NCI-H748 (cell line): ENCODE results near the gene GSK3A.

Source experiments
- DNase-seq: peaks from one replicate; lab custom pipeline; 2025; ENCODE audit not compliant: unreplicated experiment; lab: John Stamatoyannopoulos, UW

GSK3A gene

GRCh38 chr19:42281146-42281826, 38.9 kb upstream of the GSK3A start:
- DNase-seq, result peak; percentile 62

- peak; percentile 66 for DNase-seq
These were observed 38.4 kb upstream of the GSK3A start for GRCh38 chr19:42280815-42281145.

GRCh38 chr19:42279902-42280814, 37.8 kb upstream of the GSK3A start:
- peak; percentile 94 for DNase-seq

- no peak for DNase-seq
These were observed 36.9 kb upstream of the GSK3A start for GRCh38 chr19:42279155-42279901.

GRCh38 chr19:42278452-42279154, 36.2 kb upstream of the GSK3A start:
- no peak for DNase-seq

- no peak for DNase-seq
These were observed 35.5 kb upstream of the GSK3A start for GRCh38 chr19:42277821-42278451.

GRCh38 chr19:42276821-42277220, 34.4 kb upstream of the GSK3A start:
- no peak for DNase-seq

GRCh38 chr19:42276284-42276683, 33.9 kb upstream of the GSK3A start:
- no peak for DNase-seq

GRCh38 chr19:42275517-42275916, 33.1 kb upstream of the GSK3A start:
- no peak for DNase-seq

- DNase-seq, result no peak
These were observed 32.7 kb upstream of the GSK3A start for GRCh38 chr19:42275103-42275502.

GRCh38 chr19:42274065-42274682, 31.8 kb upstream of the GSK3A start:
- no peak for DNase-seq

- DNase-seq, result no peak
These were observed 31.1 kb upstream of the GSK3A start for GRCh38 chr19:42273407-42274064.

- DNase-seq, result no peak
These were observed 30.6 kb upstream of the GSK3A start for GRCh38 chr19:42272989-42273406.

- DNase-seq, result no peak
These were observed 30.1 kb upstream of the GSK3A start for GRCh38 chr19:42272535-42272897.

- no peak for DNase-seq
These were observed 29.6 kb upstream of the GSK3A start for GRCh38 chr19:42271861-42272534.

- no peak for DNase-seq
These were observed 28.6 kb upstream of the GSK3A start for GRCh38 chr19:42271045-42271419.

GRCh38 chr19:42270346-42271044, 28.1 kb upstream of the GSK3A start:
- DNase-seq, result no peak

GRCh38 chr19:42269478-42270345, 27.3 kb upstream of the GSK3A start:
- DNase-seq, result no peak
